HG03139 (cell line): ENCODE data around the gene BSG.
"Not testable (repeated sequence)": the region's sequence is repeated elsewhere in the genome, so short reads cannot be mapped to it uniquely, and the experiment has no call there.

ENCODE experiments used
- ATAC-seq: cut with Tn5 transposase; IDR thresholded peaks from one replicate; pipeline ENCODE4 v1.9.1; 2021; ENCODE audit not compliant: unreplicated experiment

The BSG gene

GRCh38 chr19:602391-603301 lies 30.2 kb downstream of the BSG start:
- no peak for ATAC-seq

GRCh38 chr19:603302-603639 lies 30.9 kb downstream of the BSG start:
- ATAC-seq = not testable (repeated sequence)

GRCh38 chr19:603779-604178 lies 31.4 kb downstream of the BSG start:
- not testable (repeated sequence) for ATAC-seq

GRCh38 chr19:604355-604754 lies 32.0 kb downstream of the BSG start:
- no peak for ATAC-seq

- not testable (repeated sequence) for ATAC-seq
Observed at GRCh38 chr19:605061-605971, 32.9 kb downstream of the BSG start.

- ATAC-seq = no peak
Observed at GRCh38 chr19:607301-608154, 35.1 kb downstream of the BSG start.

- ATAC-seq = no peak
Observed at GRCh38 chr19:608155-609003, 36.0 kb downstream of the BSG start.

- ATAC-seq = no peak
Observed at GRCh38 chr19:609004-609346, 36.6 kb downstream of the BSG start.

- no peak for ATAC-seq
Observed at GRCh38 chr19:610071-610800, 37.8 kb downstream of the BSG start.

GRCh38 chr19:610801-611480 lies 38.5 kb downstream of the BSG start:
- ATAC-seq = no peak

- ATAC-seq = no peak
Observed at GRCh38 chr19:611481-611868, 39.1 kb downstream of the BSG start.

- ATAC-seq = no peak
Observed at GRCh38 chr19:612941-613340, 40.5 kb downstream of the BSG start.

GRCh38 chr19:613732-614567 lies 41.6 kb downstream of the BSG start:
- no peak for ATAC-seq

- no peak for ATAC-seq
Observed at GRCh38 chr19:615619-616018, 43.2 kb downstream of the BSG start.

- ATAC-seq = no peak
Observed at GRCh38 chr19:616062-616700, 43.8 kb downstream of the BSG start.

GRCh38 chr19:616747-617526 lies 44.5 kb downstream of the BSG start:
- no peak for ATAC-seq
